Chondrocyte (in vitro differentiated cells): ENCODE data around the gene SARM1. TPM values are rescaled to one million over a fixed set of nuclear protein-coding genes. Genes with fewer than 3 reads are reported as not detected.
"Not testable (repeated sequence)": the region's sequence is repeated elsewhere in the genome, so short reads cannot be mapped to it uniquely, and the experiment has no call there.

Experiments
- DNase-seq: peaks from one replicate; pipeline ENCODE4 v3.0.0; 2021; ENCODE audit warnings: mixed read lengths, low spot score
- H3K27ac Mint-ChIP-seq: one replicate; pipeline ENCODE4 v1.8.0; 2021; ENCODE audit warnings: mild to moderate bottlenecking, moderate library complexity, mixed read lengths; ENCODE audit not compliant: unreplicated experiment
- H3K27me3 Mint-ChIP-seq: 2 replicates; pipeline ENCODE4 v1.8.0; 2021; ENCODE audit warnings: low read depth, mixed read lengths
- H3K36me3 Mint-ChIP-seq: 2 replicates; pipeline ENCODE4 v1.8.0; 2021; ENCODE audit warnings: low read depth, mixed read lengths
- H3K4me1 Mint-ChIP-seq: 2 replicates; pipeline ENCODE4 v1.8.0; 2021; ENCODE audit warnings: low read depth, mild to moderate bottlenecking, mixed read lengths
- H3K4me3 Mint-ChIP-seq: one replicate; pipeline ENCODE4 v1.8.0; 2021; ENCODE audit warnings: mild to moderate bottlenecking, moderate library complexity, mixed read lengths; ENCODE audit not compliant: unreplicated experiment
- H3K9me3 Mint-ChIP-seq: 2 replicates; pipeline ENCODE4 v1.8.0; 2021; ENCODE audit warnings: low read depth, mixed read lengths
- total RNA-seq: library from RNA; stranded (reverse); gene quantifications from 3 replicates; pipeline ENCODE4 v1.2.1, GENCODE V29; 2021
- TF ChIP-seq, protein P1 (sequence below): fragments of 200-600 bp; sonication (generic); IDR thresholded peaks from 2 replicates; pipeline ENCODE4 v1.5.0; 2021; ENCODE audit warnings: antibody characterized with exemption, mild to moderate bottlenecking, moderate library complexity

The SARM1 gene
- total RNA-seq, 1 donor from 2014 or later: 24.1 TPM

DNA sequence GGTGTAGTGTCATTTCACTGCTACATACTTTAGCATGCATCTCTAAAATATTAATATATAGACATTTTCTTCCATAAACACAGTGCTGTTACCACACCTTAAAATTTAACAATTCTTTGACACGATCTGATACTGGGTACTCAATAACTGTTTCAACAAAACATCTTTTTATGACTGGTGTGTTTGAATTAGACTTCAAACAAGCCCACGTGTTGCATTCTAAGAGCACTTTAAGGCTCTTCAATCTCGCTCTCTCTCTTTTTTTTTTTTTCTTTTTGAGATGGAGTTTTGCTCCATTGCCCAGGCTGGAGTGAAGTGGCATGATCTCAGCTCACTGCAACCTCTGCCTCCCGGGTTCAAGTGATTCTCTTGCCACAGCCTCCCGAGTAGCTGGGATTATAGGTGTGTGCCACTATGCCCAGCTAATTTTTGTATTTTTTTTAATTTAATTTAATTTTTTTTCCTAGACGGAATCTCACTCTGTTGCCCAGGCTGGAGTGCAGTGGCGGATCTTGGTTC is 50.4 kb downstream of the SARM1 start:
- no peaks in the 10 kb centered on the region for H3K4me1 Mint-ChIP-seq
- DNase-seq: no peak
- no peak overlapping the region for H3K4me3 Mint-ChIP-seq
- peaks cover 10% of the 10 kb centered on the region for H3K27me3 Mint-ChIP-seq
- no peak overlapping the region for H3K27ac Mint-ChIP-seq
- H3K9me3 Mint-ChIP-seq: no peaks in the 10 kb centered on the region
- H3K36me3 Mint-ChIP-seq: no peaks in the 10 kb centered on the region
- TF ChIP-seq, protein P1, sequence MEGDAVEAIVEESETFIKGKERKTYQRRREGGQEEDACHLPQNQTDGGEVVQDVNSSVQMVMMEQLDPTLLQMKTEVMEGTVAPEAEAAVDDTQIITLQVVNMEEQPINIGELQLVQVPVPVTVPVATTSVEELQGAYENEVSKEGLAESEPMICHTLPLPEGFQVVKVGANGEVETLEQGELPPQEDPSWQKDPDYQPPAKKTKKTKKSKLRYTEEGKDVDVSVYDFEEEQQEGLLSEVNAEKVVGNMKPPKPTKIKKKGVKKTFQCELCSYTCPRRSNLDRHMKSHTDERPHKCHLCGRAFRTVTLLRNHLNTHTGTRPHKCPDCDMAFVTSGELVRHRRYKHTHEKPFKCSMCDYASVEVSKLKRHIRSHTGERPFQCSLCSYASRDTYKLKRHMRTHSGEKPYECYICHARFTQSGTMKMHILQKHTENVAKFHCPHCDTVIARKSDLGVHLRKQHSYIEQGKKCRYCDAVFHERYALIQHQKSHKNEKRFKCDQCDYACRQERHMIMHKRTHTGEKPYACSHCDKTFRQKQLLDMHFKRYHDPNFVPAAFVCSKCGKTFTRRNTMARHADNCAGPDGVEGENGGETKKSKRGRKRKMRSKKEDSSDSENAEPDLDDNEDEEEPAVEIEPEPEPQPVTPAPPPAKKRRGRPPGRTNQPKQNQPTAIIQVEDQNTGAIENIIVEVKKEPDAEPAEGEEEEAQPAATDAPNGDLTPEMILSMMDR: no peak

DNA sequence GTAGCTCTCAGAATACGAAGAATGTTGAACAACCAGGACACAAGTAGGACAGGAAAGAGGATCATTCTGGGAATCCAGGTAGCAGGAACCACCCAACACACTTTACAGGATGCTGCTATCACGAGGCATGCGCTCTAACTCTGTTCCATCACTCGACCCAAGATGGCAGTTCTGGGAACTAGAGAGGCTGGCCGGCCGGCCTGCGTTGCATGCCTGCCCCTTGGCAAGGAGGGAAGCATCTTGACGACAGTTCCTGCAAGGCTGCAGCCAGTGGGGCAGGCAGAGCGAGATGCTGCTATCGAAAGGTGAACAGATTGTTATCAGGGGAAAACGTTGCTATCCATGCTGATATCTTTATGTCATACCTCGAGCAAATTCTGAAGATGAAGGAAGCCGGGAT is 53.7 kb downstream of the SARM1 start:
- Mint-ChIP-seq H3K4me3 (no peak overlapping the region), H3K36me3 (no peaks in the 10 kb centered on the region), H3K4me1 (no peaks in the 10 kb centered on the region), H3K9me3 (no peaks in the 10 kb centered on the region), H3K27me3 (peaks cover 8% of the 10 kb centered on the region), H3K27ac (no peak overlapping the region)
- no peak for DNase-seq
- TF ChIP-seq, protein P1: no peak

DNA sequence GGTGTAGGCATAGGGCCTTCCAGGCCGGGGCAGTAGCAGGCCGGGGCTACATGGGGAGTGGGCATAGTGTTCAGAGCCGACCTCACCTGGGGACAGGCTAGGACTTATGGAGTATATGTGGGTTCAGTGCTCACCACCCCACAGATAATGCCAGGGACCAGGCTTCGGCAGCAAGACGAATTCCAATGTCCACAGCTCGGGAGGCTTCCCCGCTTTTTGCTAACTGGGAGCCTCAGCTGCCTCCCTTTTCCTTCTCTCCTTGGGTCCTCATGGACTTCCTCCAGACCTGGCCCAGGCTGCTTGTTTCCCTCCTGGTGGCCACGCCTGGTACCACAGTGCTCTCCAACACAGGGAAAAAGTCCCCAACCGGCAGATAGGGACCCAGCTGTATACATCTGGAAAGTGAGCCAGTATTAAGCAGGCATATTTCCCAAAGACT is 54.6 kb downstream of the SARM1 start:
- Mint-ChIP-seq H3K27ac (no peak overlapping the region), H3K36me3 (no peaks in the 10 kb centered on the region), H3K9me3 (no peaks in the 10 kb centered on the region), H3K27me3 (peaks cover 15% of the 10 kb centered on the region), H3K4me3 (no peak overlapping the region), H3K4me1 (no peaks in the 10 kb centered on the region)
- DNase-seq: no peak
- TF ChIP-seq, protein P1: peak; percentile 50

DNA sequence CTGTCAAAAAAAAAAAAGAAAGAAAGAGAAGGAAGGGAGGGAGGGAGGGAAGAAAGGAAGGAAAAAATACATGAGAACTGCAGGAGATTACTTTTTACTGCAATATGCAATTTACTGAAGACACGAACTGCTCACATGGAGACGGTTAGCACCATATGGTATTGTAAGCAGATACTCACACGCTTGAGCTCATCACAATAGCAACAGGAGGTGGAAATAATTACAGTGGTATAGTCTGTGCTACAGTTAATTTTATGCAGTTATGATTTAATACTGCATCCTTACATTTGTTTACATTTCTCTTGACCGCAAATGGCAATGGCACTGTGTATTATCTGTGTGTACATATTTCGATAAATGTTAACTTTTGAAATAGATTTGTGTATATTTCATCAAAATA is 55.9 kb downstream of the SARM1 start:
- H3K27ac Mint-ChIP-seq: no peak overlapping the region
- no peaks in the 10 kb centered on the region for H3K36me3 Mint-ChIP-seq
- no peak for DNase-seq
- no peaks in the 10 kb centered on the region for H3K4me1 Mint-ChIP-seq
- H3K4me3 Mint-ChIP-seq: no peak overlapping the region
- H3K27me3 Mint-ChIP-seq: peaks cover 26% of the 10 kb centered on the region
- no peaks in the 10 kb centered on the region for H3K9me3 Mint-ChIP-seq
- TF ChIP-seq, protein P1: no peak

DNA sequence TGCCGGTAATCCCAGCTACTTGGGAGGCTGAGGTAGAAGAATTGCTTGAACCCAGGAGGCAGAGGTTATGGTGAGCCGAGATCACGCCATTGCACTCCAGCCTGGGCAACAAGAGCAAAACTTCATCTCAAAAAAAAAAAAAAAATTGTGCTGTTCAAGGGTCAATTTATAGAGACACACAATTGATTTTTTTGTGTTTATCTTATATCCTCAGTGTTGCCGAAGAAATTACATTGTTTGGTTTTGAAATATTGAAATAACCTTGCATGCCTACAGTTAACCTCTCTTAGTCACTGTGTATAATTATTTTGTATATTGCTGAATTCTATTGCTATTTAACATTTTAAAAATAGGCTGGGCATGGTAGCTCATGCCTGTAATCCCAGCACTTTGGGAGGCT is 56.5 kb downstream of the SARM1 start:
- DNase-seq, H3K27ac Mint-ChIP-seq, H3K36me3 Mint-ChIP-seq, H3K4me3 Mint-ChIP-seq, H3K9me3 Mint-ChIP-seq, H3K4me1 Mint-ChIP-seq: not testable (repeated sequence)
- peaks cover 30% of the 10 kb centered on the region for H3K27me3 Mint-ChIP-seq

DNA sequence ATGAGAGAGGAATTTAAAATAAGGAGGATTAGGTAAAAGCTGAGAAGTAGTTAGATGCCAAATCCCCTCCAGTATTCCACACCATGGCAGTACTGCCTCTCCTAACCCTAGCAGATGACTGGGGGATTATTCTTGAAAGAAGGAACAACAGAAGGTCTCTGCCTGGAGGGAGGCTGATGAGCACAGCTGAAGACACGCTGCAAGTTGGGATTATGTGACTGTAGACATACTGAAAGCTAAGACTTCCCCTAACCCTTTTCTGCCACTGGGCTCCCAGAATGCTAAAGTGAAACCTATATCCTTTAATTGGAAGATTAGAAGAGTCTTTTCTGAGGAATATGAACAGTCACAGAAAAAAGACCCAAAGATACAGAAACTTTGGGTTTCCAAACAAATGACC is 62.2 kb downstream of the SARM1 start:
- Mint-ChIP-seq H3K4me1 (no peaks in the 10 kb centered on the region), H3K36me3 (no peaks in the 10 kb centered on the region), H3K27ac (no peak overlapping the region), H3K4me3 (no peak overlapping the region), H3K27me3 (peaks cover 44% of the 10 kb centered on the region), H3K9me3 (no peaks in the 10 kb centered on the region)
- no peak for DNase-seq
- TF ChIP-seq, protein P1: no peak

DNA sequence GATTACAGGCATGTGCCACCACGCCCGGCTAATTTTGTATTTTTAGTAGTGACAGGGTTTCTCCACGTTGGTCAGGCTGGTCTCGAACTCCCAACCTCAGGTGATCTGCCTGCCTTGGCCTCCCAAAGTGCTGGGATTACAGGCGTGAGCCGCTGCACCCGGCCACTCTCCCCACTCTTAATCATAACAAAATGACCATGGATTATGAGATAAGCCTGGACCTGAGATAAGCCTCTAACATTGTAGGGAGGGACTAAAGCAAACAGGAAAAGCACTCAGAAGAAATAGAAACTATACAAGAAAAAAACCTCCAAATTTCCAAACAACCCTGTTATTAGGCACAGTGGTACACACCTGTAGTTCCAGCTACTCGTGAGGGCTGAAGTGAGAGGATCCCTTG is 62.8 kb downstream of the SARM1 start:
- not testable (repeated sequence) for H3K4me3 Mint-ChIP-seq, H3K36me3 Mint-ChIP-seq, H3K4me1 Mint-ChIP-seq, DNase-seq, H3K27ac Mint-ChIP-seq, H3K9me3 Mint-ChIP-seq
- peaks cover 48% of the 10 kb centered on the region for H3K27me3 Mint-ChIP-seq
